PC-3 (cell line): Measurements from ENCODE around the gene HARS1.
"Not testable (repeated sequence)": the region's sequence is repeated elsewhere in the genome, so short reads cannot be mapped to it uniquely, and the experiment has no call there.

Experiments used
- CTCF ChIP-seq: fragments of 300-600 bp; sonication (generic); conservative IDR thresholded peaks from 2 replicates; pipeline ENCODE4 v1.5.1; 2017; ENCODE audit warnings: antibody characterized with exemption, low read depth, mild to moderate bottlenecking, low read length
- EZH2 ChIP-seq: fragments of 300-600 bp; sonication (generic); IDR thresholded peaks from one replicate; pipeline ENCODE4 v1.6.1; 2017; ENCODE audit warnings: antibody characterized with exemption, mild to moderate bottlenecking, low read length; ENCODE audit not compliant: unreplicated experiment
- EZH2phosphoT487 ChIP-seq: fragments of 300-600 bp; sonication (generic); IDR thresholded peaks from 2 replicates; pipeline ENCODE4 v1.6.1; 2018; ENCODE audit warnings: mild to moderate bottlenecking, antibody characterized with exemption, low read length, borderline replicate concordance

GRCh38 chr5:140624886-140625285 lies 66.3 kb downstream of the HARS1 start:
- TF ChIP-seq CTCF, EZH2, EZH2phosphoT487: not testable (repeated sequence)
